Myocyte (in vitro differentiated cells): ENCODE results near the gene PM20D2. TPM values are rescaled to one million over a fixed set of nuclear protein-coding genes. Genes with fewer than 3 reads are reported as not detected.

Experiments
- DNase-seq: peaks from one replicate; pipeline ENCODE4 v3.0.0-alpha.2; 2012; ENCODE audit warnings: low read depth
- total RNA-seq: library from RNA; depleted of rRNA; stranded (reverse); fragments of >200 nt; gene quantifications from 2 replicates; pipeline ENCODE4 v1.2.3, GENCODE V29; 2014

PM20D2 gene
- total RNA-seq, 1 donor from 2014 or later, result 7.3 TPM

GRCh38 chr6:89145091-89145955, 532 bp upstream of the PM20D2 start:
- peak; percentile 16 for DNase-seq

GRCh38 chr6:89146718-89147700, 1.2 kb downstream of the PM20D2 start:
- peak; percentile 55 for DNase-seq

DNA sequence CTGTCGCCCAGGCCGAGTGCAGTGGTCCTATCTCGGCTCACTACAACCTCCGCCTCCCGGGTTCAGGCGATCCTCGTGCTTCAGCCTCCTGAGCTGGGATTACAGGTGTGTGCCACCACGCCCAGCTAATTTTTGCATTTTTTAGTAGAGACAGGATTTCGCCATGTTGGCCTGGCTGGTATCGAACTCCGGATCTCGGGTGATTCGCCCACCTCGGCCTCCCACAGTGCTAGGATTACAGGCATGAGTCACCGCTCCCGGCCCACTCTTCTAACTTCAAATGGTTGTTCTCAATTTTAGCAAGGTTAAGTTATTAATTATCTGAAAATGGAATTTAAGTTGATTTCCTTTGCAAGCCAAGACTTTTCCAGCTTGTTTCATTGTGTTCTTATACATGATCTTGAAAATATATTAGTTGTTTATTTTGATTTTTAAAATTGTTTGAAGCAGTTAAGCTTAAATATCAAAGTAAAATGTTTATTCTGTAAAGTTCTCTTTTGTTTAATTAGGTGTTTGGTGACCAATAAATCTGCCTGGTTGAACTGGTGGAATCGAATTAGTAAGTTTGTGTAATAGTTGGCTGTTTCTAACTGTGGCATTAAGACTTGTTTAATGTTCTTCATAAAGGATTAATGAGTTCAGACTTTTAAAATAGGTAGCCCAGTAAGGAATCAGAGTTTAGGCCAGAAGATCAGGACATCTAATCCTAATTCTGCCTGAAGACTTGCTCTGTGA, 2.3 kb downstream of the PM20D2 start:
- DNase-seq, result no peak

- DNase-seq, result no peak
These were observed 8.3 kb downstream of the PM20D2 start for GRCh38 chr6:89154131-89154530.

GRCh38 chr6:89160331-89161092, 14.7 kb downstream of the PM20D2 start:
- DNase-seq, result no peak

GRCh38 chr6:89161326-89162046, 15.6 kb downstream of the PM20D2 start:
- DNase-seq, result no peak

- DNase-seq, result no peak
These were observed 16.2 kb downstream of the PM20D2 start for GRCh38 chr6:89162047-89162371.

- DNase-seq, result no peak
These were observed 26.3 kb downstream of the PM20D2 start for GRCh38 chr6:89172131-89172530.

GRCh38 chr6:89173634-89174033, 27.8 kb downstream of the PM20D2 start:
- no peak for DNase-seq

DNA sequence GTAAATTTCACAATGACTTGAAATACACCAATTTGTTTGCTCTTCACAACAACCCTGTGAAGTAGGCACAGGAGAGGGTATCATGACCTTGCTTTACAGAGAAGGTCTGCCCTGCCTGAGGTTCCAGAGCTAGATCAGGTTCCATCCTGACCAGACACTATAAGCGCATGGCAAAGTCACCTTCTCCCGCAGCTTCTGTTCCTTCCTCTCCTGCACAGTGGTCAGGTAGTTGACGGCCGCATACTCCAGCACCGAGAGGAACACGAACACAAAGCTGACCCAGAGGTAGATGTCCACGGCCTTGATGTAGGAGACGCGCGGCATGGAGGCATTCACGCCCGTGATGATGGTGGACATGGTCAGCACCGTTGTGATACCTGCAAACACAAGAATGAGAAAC, 34.3 kb downstream of the PM20D2 start:
- no peak for DNase-seq

DNA sequence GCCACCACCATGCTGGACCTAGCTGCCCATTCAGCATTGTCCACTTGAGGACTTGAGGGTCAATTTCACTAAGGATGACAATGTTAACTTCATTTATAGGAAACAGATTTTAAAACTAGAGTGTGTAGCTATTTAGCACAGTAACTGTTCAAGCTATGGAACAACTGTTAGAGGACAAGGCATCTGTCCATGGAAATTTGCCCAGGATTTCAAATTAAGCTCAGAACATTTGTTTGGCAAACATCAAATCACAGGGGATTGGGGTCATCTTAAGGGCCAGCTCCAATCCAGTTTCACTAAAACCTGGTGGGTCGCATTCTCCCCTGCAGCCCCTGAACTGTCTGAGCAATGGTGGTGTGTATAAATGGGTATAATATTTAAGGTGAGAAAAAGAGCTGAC, 35.1 kb downstream of the PM20D2 start:
- DNase-seq, result peak; percentile 9

DNA sequence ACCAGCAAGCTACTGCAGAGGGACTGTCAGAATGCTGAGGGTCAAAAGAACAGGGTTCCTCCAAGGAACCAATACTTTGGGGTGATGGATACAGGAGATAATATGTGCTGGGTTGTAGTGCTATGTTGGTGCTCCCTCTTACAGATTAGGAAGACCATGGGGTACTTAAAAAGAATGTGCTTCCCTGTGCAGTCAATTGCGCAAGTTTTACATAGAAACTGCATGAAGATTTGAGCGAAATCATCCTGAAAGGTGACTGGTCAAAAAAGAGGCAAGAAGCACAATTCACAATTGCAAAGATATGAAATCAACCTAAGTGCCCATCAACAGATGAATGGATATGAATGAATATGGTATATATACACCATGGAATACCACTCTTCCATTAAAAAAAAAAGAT, 37.4 kb downstream of the PM20D2 start:
- DNase-seq, result no peak

DNA sequence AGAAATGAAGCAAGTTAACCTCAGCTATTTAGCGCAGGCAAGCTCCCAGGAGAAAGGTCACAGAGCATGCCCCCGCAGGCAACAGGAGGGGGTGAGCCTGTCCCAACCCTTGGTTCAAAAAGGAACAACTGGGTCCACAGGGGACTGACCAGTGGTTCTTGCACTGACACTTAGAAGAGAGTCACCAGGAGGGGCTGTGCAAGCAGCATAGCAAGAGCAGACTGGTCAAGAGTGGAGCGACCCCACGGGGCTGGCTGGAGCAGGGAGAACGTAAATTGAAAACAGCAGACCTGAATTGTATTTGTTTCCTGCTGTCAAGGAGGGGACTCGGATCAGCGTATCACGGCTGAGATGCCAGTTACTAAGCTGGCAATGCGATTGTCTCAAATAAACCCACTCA, 38.5 kb downstream of the PM20D2 start:
- DNase-seq, result no peak

DNA sequence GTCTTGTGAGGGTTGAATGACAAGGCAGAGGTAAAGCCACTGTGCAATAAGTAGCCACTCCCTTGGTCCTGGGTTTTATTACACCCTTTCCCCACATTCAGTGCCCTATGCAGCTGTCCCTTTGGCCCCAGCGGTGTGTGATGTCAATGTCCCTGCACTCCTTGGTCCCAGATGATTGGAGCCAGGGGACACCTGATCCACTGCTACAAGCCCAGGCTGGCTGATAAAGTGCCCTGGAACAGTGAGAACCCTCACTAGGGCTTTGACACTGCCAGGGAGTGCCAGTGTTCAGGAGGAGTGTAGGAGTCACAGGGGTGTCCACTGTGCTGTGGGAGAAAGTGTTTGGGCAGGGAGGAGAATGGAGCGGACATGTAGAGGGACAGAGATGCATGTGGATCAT, 40.9 kb downstream of the PM20D2 start:
- DNase-seq, result peak; percentile 19

GRCh38 chr6:89187504-89187903, 41.6 kb downstream of the PM20D2 start:
- no peak for DNase-seq

GRCh38 chr6:89190741-89191140, 44.9 kb downstream of the PM20D2 start:
- DNase-seq, result no peak

DNA sequence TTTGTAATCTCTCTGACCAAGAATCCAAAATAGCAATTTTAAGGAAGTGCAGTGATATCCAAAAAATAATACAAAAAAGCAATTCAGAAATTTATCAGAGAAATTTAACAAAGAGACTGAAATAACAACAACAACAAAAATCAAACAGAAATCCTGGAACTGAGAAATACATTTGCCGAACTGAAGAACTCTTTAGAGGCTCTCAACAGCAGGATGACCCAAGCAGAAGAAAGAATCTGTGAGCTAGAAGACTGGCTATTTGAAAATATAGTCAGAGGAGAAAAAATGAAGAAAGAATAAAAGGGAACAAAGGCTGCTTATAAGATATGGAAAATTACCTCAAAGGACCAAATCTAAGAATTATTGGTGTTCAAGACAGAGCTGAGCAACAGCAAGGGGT, 48.7 kb downstream of the PM20D2 start:
- no peak for DNase-seq

DNA sequence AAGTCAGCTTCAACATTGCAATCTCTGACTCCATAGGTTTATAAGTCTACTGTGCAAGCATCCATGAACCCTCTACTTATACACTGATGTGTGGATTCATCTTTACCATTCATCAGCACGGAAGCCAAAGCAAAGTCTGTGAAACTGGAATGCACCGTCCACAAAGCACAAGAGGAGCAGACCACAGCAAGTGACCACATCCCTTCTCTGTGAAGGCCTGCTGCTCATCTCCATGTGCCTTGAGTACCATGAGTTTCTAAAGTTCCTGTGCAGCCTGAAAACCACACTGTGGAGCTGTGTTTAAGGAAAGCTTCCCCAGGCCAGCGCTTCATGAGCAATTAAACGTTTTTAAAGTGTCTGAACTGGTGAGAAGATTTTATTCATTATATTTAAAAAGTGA, 51.3 kb downstream of the PM20D2 start:
- peak; percentile 64 for DNase-seq

DNA sequence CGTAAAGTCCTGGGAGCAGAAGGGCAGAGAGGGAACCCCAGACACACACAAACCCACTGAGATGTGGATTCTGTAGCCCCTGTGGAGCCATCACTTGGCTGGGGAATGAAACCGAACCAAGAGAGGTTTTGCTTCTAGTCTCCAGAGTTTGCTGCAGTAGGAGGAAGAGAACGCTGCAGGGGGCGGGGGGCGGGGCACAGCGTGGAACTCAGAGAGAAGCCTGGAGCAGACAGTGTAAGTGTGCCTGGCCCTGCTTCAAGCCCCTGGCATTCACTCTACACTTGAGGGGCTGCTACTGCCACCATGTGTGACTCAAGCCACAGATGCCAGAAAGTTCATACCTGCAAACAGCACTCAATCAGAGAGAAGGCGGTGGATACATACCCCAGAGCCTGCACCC, 52.4 kb downstream of the PM20D2 start:
- DNase-seq, result no peak

DNA sequence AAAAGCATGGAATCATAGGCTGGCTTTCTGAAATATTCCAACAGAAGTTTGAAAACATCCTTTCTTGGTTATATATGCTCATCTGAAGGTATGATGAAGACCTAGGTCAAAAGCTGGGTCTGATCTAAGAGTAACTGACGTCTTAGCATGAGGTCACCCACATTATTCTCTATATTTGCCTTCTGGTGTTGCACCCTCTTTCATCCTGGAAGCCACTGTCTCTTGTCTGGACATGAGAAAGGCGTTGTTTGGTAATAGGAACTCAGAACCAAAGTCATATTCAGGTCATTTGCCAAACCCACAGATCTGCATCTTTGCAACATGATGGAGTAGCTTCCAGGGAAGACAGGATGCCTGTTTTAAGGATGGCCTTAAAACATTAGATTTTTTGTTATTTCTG, 53.7 kb downstream of the PM20D2 start:
- no peak for DNase-seq
